Measurements from ENCODE around the gene PPA1.
"Not testable (repeated sequence)": the region's sequence is repeated elsewhere in the genome, so short reads cannot be mapped to it uniquely, and the experiment has no call there.

Gene PPA1

GRCh38 chr10:70206762-70207161, 26.5 kb downstream of the PPA1 start:
- DNase-seq, result no peak

GRCh38 chr10:70201105-70201504, 32.1 kb downstream of the PPA1 start:
- no peak for DNase-seq

- DNase-seq, result no peak
These were observed 34.3 kb downstream of the PPA1 start for GRCh38 chr10:70198696-70199466.

- DNase-seq, result no peak
These were observed 35.8 kb downstream of the PPA1 start for GRCh38 chr10:70197235-70197945.

- no peak for DNase-seq
These were observed 39.8 kb downstream of the PPA1 start for GRCh38 chr10:70193391-70193844.

- no peak for DNase-seq
These were observed 40.8 kb downstream of the PPA1 start for GRCh38 chr10:70192326-70192968.

- no peak for DNase-seq
These were observed 41.3 kb downstream of the PPA1 start for GRCh38 chr10:70191972-70192305.

GRCh38 chr10:70191161-70191971, 41.9 kb downstream of the PPA1 start:
- no peak for DNase-seq

- no peak for DNase-seq
These were observed 42.6 kb downstream of the PPA1 start for GRCh38 chr10:70190581-70190980.

- DNase-seq, result no peak
These were observed 43.1 kb downstream of the PPA1 start for GRCh38 chr10:70190102-70190501.

GRCh38 chr10:70188768-70189167, 44.5 kb downstream of the PPA1 start:
- DNase-seq, result no peak

- no peak for DNase-seq
These were observed 46.7 kb downstream of the PPA1 start for GRCh38 chr10:70186571-70186970.

- DNase-seq, result no peak
These were observed 47.1 kb downstream of the PPA1 start for GRCh38 chr10:70186090-70186489.

- DNase-seq, result no peak
These were observed 49.9 kb downstream of the PPA1 start for GRCh38 chr10:70183304-70183703.

- DNase-seq, result not testable (repeated sequence)
These were observed 54.0 kb downstream of the PPA1 start for GRCh38 chr10:70179209-70179608.

GRCh38 chr10:70178139-70178725, 55.0 kb downstream of the PPA1 start:
- no peak for DNase-seq

GRCh38 chr10:70176441-70176840, 56.8 kb downstream of the PPA1 start:
- DNase-seq, result no peak

- no peak for DNase-seq
These were observed 57.7 kb downstream of the PPA1 start for GRCh38 chr10:70175516-70175915.

- peak; percentile 54 for DNase-seq
These were observed 59.0 kb downstream of the PPA1 start for GRCh38 chr10:70174058-70174741.

GRCh38 chr10:70169649-70170364, 63.4 kb downstream of the PPA1 start:
- no peak for DNase-seq

- DNase-seq, result peak; percentile 63
These were observed 64.2 kb downstream of the PPA1 start for GRCh38 chr10:70169011-70169410.
